ENCODE results near the gene TMEM208.

TMEM208 gene

GRCh38 chr16:67226804-67227566 lies at the start of gene TMEM208:
TMEM208 (plus strand) TSS chr16:67227130; CDS start chr16:67227219, 89 bp downstream.
- Histone ChIP-seq H3K36me3 (ENCODE audit: insufficient read depth, low read length) (peaks cover 11% of the 10 kb centered on the region; the same call in 1 of the 2 replicates), H2AFZ (ENCODE audit: low read length, unreplicated experiment) (peak within 1 kb of the TSS; percentile 83), H3K27ac (ENCODE audit: low read depth, low read length) (peak within 1 kb of the TSS; percentile 72), H3K79me2 (ENCODE audit: control insufficient read depth, insufficient read depth, low read length, unreplicated experiment) (peaks cover 30% of the 10 kb centered on the region), H3K27me3 (ENCODE audit: insufficient read depth, low read length) (no peaks in the 10 kb centered on the region), H3K4me1 (ENCODE audit: control insufficient read depth, insufficient read depth, low read length, unreplicated experiment) (peaks cover 22% of the 10 kb centered on the region), H3K4me3 (ENCODE audit: low read depth, low read length) (peak within 1 kb of the TSS; percentile 96)

GRCh38 chr16:67177743-67178699 lies 48.9 kb upstream of the TMEM208 start:
- Histone ChIP-seq H2AFZ (ENCODE audit: low read length, unreplicated experiment) (no peak overlapping the region), H3K4me1 (ENCODE audit: control insufficient read depth, insufficient read depth, low read length, unreplicated experiment) (peaks cover 34% of the 10 kb centered on the region), H3K27me3 (ENCODE audit: insufficient read depth, low read length) (no peaks in the 10 kb centered on the region), H3K79me2 (ENCODE audit: control insufficient read depth, insufficient read depth, low read length, unreplicated experiment) (peaks cover 9% of the 10 kb centered on the region), H3K4me3 (ENCODE audit: low read depth, low read length) (peak overlapping the region; percentile 53), H3K36me3 (ENCODE audit: insufficient read depth, low read length) (no peaks in the 10 kb centered on the region), H3K27ac (ENCODE audit: low read depth, low read length) (no peak overlapping the region)

- Histone ChIP-seq H3K4me1 (ENCODE audit: control insufficient read depth, insufficient read depth, low read length, unreplicated experiment) (peaks cover 22% of the 10 kb centered on the region), H3K27ac (ENCODE audit: low read depth, low read length) (no peak overlapping the region), H3K79me2 (ENCODE audit: control insufficient read depth, insufficient read depth, low read length, unreplicated experiment) (peaks cover 11% of the 10 kb centered on the region), H3K36me3 (ENCODE audit: insufficient read depth, low read length) (no peaks in the 10 kb centered on the region), H2AFZ (ENCODE audit: low read length, unreplicated experiment) (no peak overlapping the region), H3K4me3 (ENCODE audit: low read depth, low read length) (no peak overlapping the region), H3K27me3 (ENCODE audit: insufficient read depth, low read length) (no peaks in the 10 kb centered on the region)
Observed at GRCh38 chr16:67179421-67180080, 47.4 kb upstream of the TMEM208 start.

GRCh38 chr16:67180166-67180565 lies 46.8 kb upstream of the TMEM208 start:
- Histone ChIP-seq H3K4me1 (ENCODE audit: control insufficient read depth, insufficient read depth, low read length, unreplicated experiment) (peaks cover 18% of the 10 kb centered on the region), H3K4me3 (ENCODE audit: low read depth, low read length) (no peak overlapping the region), H3K27ac (ENCODE audit: low read depth, low read length) (no peak overlapping the region), H2AFZ (ENCODE audit: low read length, unreplicated experiment) (no peak overlapping the region), H3K79me2 (ENCODE audit: control insufficient read depth, insufficient read depth, low read length, unreplicated experiment) (peaks cover 11% of the 10 kb centered on the region), H3K27me3 (ENCODE audit: insufficient read depth, low read length) (no peaks in the 10 kb centered on the region), H3K36me3 (ENCODE audit: insufficient read depth, low read length) (no peaks in the 10 kb centered on the region)

GRCh38 chr16:67181346-67181745 lies 45.6 kb upstream of the TMEM208 start:
- Histone ChIP-seq H3K27me3 (ENCODE audit: insufficient read depth, low read length) (no peaks in the 10 kb centered on the region), H3K79me2 (ENCODE audit: control insufficient read depth, insufficient read depth, low read length, unreplicated experiment) (peaks cover 11% of the 10 kb centered on the region), H3K36me3 (ENCODE audit: insufficient read depth, low read length) (no peaks in the 10 kb centered on the region), H3K4me3 (ENCODE audit: low read depth, low read length) (peak overlapping the region; percentile 62), H3K27ac (ENCODE audit: low read depth, low read length) (peak overlapping the region; percentile 51), H2AFZ (ENCODE audit: low read length, unreplicated experiment) (no peak overlapping the region), H3K4me1 (ENCODE audit: control insufficient read depth, insufficient read depth, low read length, unreplicated experiment) (peaks cover 25% of the 10 kb centered on the region)

- Histone ChIP-seq H3K4me3 (ENCODE audit: low read depth, low read length) (peak overlapping the region; percentile 81), H3K79me2 (ENCODE audit: control insufficient read depth, insufficient read depth, low read length, unreplicated experiment) (peaks cover 11% of the 10 kb centered on the region), H2AFZ (ENCODE audit: low read length, unreplicated experiment) (no peak overlapping the region), H3K27me3 (ENCODE audit: insufficient read depth, low read length) (no peaks in the 10 kb centered on the region), H3K4me1 (ENCODE audit: control insufficient read depth, insufficient read depth, low read length, unreplicated experiment) (peaks cover 33% of the 10 kb centered on the region), H3K27ac (ENCODE audit: low read depth, low read length) (peak overlapping the region; percentile 15; the same call in 1 of the 2 replicates), H3K36me3 (ENCODE audit: insufficient read depth, low read length) (no peaks in the 10 kb centered on the region)
Observed at GRCh38 chr16:67182288-67182687, 44.6 kb upstream of the TMEM208 start.

GRCh38 chr16:67183284-67183626 lies 43.7 kb upstream of the TMEM208 start:
- H2AFZ ChIP-seq (ENCODE audit: low read length, unreplicated experiment): no peak overlapping the region
- peak overlapping the region; percentile 81 for H3K4me3 ChIP-seq (ENCODE audit: low read depth, low read length)
- H3K27me3 ChIP-seq (ENCODE audit: insufficient read depth, low read length): no peaks in the 10 kb centered on the region
- H3K79me2 ChIP-seq (ENCODE audit: control insufficient read depth, insufficient read depth, low read length, unreplicated experiment): peaks cover 11% of the 10 kb centered on the region
- peaks cover 33% of the 10 kb centered on the region for H3K4me1 ChIP-seq (ENCODE audit: control insufficient read depth, insufficient read depth, low read length, unreplicated experiment)
- peak overlapping the region; percentile 83 for H3K27ac ChIP-seq (ENCODE audit: low read depth, low read length)
- no peaks in the 10 kb centered on the region for H3K36me3 ChIP-seq (ENCODE audit: insufficient read depth, low read length)

GRCh38 chr16:67183627-67184452 lies 43.1 kb upstream of the TMEM208 start, which contains the start of gene MATCAP1:
MATCAP1 (minus strand) TSS chr16:67183963; CDS start chr16:67180610, 3,353 bp downstream.
- Histone ChIP-seq H3K27ac (ENCODE audit: low read depth, low read length) (peak within 1 kb of the TSS; percentile 83), H3K4me1 (ENCODE audit: control insufficient read depth, insufficient read depth, low read length, unreplicated experiment) (peaks cover 33% of the 10 kb centered on the region), H2AFZ (ENCODE audit: low read length, unreplicated experiment) (no peak within 1 kb of the TSS), H3K27me3 (ENCODE audit: insufficient read depth, low read length) (no peaks in the 10 kb centered on the region), H3K79me2 (ENCODE audit: control insufficient read depth, insufficient read depth, low read length, unreplicated experiment) (peaks cover 11% of the 10 kb centered on the region), H3K36me3 (ENCODE audit: insufficient read depth, low read length) (no peaks in the 10 kb centered on the region), H3K4me3 (ENCODE audit: low read depth, low read length) (peak within 1 kb of the TSS; percentile 81)

GRCh38 chr16:67184453-67184994 lies 42.4 kb upstream of the TMEM208 start:
- Histone ChIP-seq H3K27me3 (ENCODE audit: insufficient read depth, low read length) (no peaks in the 10 kb centered on the region), H3K79me2 (ENCODE audit: control insufficient read depth, insufficient read depth, low read length, unreplicated experiment) (peaks cover 11% of the 10 kb centered on the region), H3K4me3 (ENCODE audit: low read depth, low read length) (peak overlapping the region; percentile 81), H3K27ac (ENCODE audit: low read depth, low read length) (no peak overlapping the region), H3K4me1 (ENCODE audit: control insufficient read depth, insufficient read depth, low read length, unreplicated experiment) (peaks cover 33% of the 10 kb centered on the region), H2AFZ (ENCODE audit: low read length, unreplicated experiment) (no peak overlapping the region), H3K36me3 (ENCODE audit: insufficient read depth, low read length) (no peaks in the 10 kb centered on the region)
